Uterus (tissue), 4 donors: ENCODE measurements around the gene COL23A1. TPM values are rescaled to one million over a fixed set of nuclear protein-coding genes. Genes with fewer than 3 reads are reported as not detected.

ENCODE experiments used
- DNase-seq, 2 donors: peaks; one replicate each; pipeline ENCODE4 v3.0.0-alpha.2; 2019 to 2020
- H3K27ac ChIP-seq, 2 donors: fragments of 200-600 bp; sonication (generic); 1 replicate in 1 of 2; 2 replicates in 1 of 2; pipeline ENCODE4 v1.5.1; 2016 to 2018
- H3K27me3 ChIP-seq, 2 donors: fragments of 200-600 bp; sonication (generic); one replicate each; pipeline ENCODE4 v1.5.1; 2018 to 2019; ENCODE audit warnings: control low read depth in 1 of 2
- H3K36me3 ChIP-seq, 2 donors: fragments of 200-600 bp; sonication (generic); one replicate each; pipeline ENCODE4 v1.5.1; 2019; ENCODE audit warnings: control low read depth in 1 of 2
- H3K4me1 ChIP-seq, 2 donors: fragments of 200-600 bp; sonication (generic); one replicate each; pipeline ENCODE4 v1.5.1; 2018 to 2019; ENCODE audit warnings: control low read depth in 1 of 2
- H3K4me3 ChIP-seq, 2 donors: fragments of 200-600 bp; sonication (generic); 1 replicate in 1 of 2; 2 replicates in 1 of 2; pipeline ENCODE4 v1.5.1; 2018 to 2019; ENCODE audit warnings: mild to moderate bottlenecking in 1 of 2
- H3K9me3 ChIP-seq, 2 donors: fragments of 200-600 bp; sonication (generic); one replicate each; pipeline ENCODE4 v1.5.1; 2019; ENCODE audit warnings: control low read depth in 1 of 2
- CTCF ChIP-seq, 4 experiments: fragments of 200-600 bp in 2 of 4; fragments of 450-650 bp in 2 of 4; sonication (generic) in 2 of 4; IDR thresholded peaks; one replicate each; pipeline ENCODE4 v1.5.1; 2016 to 2019; ENCODE audit warnings: antibody characterized with exemption in 4 of 4, mild to moderate bottlenecking in 2 of 4, moderate library complexity in 1 of 4
- POLR2A ChIP-seq, 2 donors: fragments of 450-650 bp; IDR thresholded peaks; one replicate each; pipeline ENCODE4 v1.6.1; 2016; ENCODE audit warnings: antibody characterized with exemption in 2 of 2, mild to moderate bottlenecking in 1 of 2, moderate library complexity in 1 of 2
- intact Hi-C: fragments of 100-400 bp; cut with DNase I; formaldehyde crosslinking; loops from one replicate; pipeline ENCODE4 v1.15.1; 2023; ENCODE audit warnings: low total_unique reads
- total RNA-seq, 4 donors: library from RNA; depleted of rRNA in 3 of 4; stranded (reverse); fragments of >200 nt in 3 of 4; gene quantifications; one replicate each; pipeline versions ENCODE4 v1.1.0 to v1.2.4, GENCODE V29; 2014 to 2023
- donor health status: DM: yes; HTN: yes; CAD: no.

The COL23A1 gene
- total RNA-seq, 4 donors from 2014 or later: 0.85 to 7.6 (median 2.0) TPM; not detected in 1

DNA sequence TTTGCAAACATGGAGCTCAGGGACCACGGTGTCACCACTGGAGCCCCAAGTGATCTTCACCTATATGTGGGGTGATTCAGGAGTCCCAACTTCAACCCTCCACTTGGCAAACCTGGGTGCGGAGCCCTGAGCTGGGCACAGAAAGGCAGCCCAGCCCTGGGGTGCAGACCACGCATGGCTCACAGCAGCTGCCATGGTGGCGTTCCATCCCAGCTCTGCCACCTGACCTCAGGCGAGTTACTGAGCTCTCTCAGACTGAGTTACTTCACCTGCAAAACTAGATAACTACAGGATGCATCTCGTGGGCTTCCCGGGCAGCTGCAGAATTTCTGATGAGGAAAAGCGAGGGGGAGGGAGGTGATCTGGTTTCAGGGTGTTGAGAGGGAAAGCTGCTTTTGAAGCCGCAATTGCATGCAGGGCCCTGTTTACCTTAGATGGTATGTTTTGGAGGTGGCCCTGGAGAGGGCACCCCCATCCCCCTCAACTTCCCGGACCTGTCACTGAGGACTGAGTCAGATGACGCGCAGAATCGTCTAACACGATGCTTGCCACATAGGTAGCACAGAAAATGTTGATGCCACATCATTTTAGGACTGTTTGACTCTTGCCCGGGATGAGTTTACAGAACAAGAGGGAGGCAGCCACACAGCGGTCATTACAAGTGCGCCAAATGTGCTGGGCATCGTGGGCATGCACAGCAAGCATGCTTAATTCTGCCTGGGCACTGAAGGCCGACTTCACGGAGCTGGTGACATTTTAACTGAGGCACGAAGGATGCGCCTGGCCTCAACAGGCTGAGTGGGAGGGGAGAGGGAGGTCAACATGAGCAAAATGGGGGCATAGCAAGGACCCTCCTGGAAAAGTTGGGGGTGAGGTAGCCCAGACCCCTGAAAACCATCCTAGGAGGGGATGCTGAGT lies 154.6 kb downstream of the COL23A1 start:
- Histone ChIP-seq H3K27me3 (no peaks in the 10 kb centered on the region), H3K4me3 (no peak overlapping the region), H3K4me1 (no peaks in the 10 kb centered on the region), H3K36me3 (no peaks in the 10 kb centered on the region), H3K9me3 (no peaks in the 10 kb centered on the region), H3K27ac (no peak overlapping the region)
- intact Hi-C loops: no loop called here
- TF ChIP-seq CTCF (IDR thresholded peaks at IDR 0.05) (no peak), POLR2A (IDR thresholded peaks at IDR 0.05) (no peak)
- no peak for DNase-seq

DNA sequence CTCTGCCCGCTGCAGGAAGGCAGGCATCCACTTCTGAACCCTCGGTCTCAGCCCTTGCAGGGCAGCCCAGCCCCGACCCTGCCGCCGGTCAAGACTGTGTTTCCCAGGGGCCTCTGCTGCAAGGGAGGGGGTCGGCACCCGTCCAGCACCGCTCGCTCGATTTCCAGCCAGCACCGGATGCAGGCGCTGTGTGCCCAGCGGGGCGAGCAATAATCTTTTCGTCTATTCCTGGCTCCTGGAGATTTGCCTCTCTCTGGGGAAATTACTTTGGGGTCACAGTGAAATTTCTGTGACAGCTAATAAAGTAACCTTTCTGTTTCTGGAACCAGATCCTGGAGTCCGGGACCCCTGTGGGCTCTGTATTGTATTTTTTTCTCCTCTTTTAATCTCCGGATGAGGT lies 155.3 kb downstream of the COL23A1 start:
- H3K36me3 ChIP-seq: no peaks in the 10 kb centered on the region
- H3K4me1 ChIP-seq: no peaks in the 10 kb centered on the region
- intact Hi-C loops: no loop called here
- H3K27ac ChIP-seq: no peak overlapping the region
- H3K27me3 ChIP-seq: no peaks in the 10 kb centered on the region
- DNase-seq: no peak
- no peaks in the 10 kb centered on the region for H3K9me3 ChIP-seq
- H3K4me3 ChIP-seq: no peak overlapping the region
- TF ChIP-seq CTCF (IDR thresholded peaks at IDR 0.05): no peak
- no peak for TF ChIP-seq POLR2A (IDR thresholded peaks at IDR 0.05)

DNA sequence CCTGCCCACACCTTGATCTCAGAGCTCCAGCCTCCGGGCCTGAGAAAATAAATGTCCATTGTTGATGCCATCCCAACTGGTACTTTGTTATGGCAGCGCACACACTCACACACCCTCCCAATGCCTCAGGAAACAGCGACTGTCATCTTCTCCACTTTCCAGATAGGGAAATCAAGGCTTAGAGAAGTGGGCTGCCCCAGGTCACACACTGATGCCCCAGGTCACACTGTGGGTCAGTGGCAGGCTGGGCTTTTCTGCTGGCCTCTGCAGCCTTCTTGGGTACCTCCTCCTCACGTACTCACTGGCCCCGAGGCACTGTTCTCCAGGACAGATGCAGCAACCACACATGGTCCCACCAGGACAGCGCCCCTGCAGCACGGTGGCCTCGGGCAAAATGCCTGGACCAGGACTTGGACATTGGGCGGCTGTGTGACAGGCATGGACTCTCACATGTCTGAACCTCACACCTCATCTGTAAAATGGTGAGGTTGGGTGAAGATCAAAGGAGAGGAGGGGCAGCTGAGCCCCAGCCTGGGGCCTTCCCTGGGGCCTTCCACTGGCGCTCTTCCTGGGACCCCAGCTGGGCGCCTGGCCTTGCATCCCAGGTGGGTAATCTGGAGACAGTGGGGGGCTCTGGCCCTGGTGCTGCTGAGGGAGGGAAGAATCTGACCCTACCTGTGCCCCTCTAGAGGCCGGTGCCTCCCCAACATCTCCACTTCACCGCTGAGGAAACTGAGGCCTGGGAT lies 156.0 kb downstream of the COL23A1 start:
- intact Hi-C loops: no loop called here
- Histone ChIP-seq H3K27ac (no peak overlapping the region), H3K27me3 (no peaks in the 10 kb centered on the region), H3K9me3 (no peaks in the 10 kb centered on the region), H3K4me1 (no peaks in the 10 kb centered on the region), H3K36me3 (no peaks in the 10 kb centered on the region), H3K4me3 (no peak overlapping the region)
- no peak for DNase-seq
- no peak for TF ChIP-seq POLR2A (IDR thresholded peaks at IDR 0.05)
- TF ChIP-seq CTCF (IDR thresholded peaks at IDR 0.05): no peak

GRCh38 chr5:178433273-178433775 lies 156.9 kb downstream of the COL23A1 start:
- Histone ChIP-seq H3K27me3 (no peaks in the 10 kb centered on the region), H3K4me1 (no peaks in the 10 kb centered on the region), H3K9me3 (no peaks in the 10 kb centered on the region), H3K27ac (no peak overlapping the region), H3K4me3 (no peak overlapping the region), H3K36me3 (no peaks in the 10 kb centered on the region)
- no peak for TF ChIP-seq CTCF (IDR thresholded peaks at IDR 0.05)
- no peak for TF ChIP-seq POLR2A (IDR thresholded peaks at IDR 0.05)
- intact Hi-C loops: no loop called here
- DNase-seq: no peak
